ENCODE measurements around the gene PCDH12.

DNA sequence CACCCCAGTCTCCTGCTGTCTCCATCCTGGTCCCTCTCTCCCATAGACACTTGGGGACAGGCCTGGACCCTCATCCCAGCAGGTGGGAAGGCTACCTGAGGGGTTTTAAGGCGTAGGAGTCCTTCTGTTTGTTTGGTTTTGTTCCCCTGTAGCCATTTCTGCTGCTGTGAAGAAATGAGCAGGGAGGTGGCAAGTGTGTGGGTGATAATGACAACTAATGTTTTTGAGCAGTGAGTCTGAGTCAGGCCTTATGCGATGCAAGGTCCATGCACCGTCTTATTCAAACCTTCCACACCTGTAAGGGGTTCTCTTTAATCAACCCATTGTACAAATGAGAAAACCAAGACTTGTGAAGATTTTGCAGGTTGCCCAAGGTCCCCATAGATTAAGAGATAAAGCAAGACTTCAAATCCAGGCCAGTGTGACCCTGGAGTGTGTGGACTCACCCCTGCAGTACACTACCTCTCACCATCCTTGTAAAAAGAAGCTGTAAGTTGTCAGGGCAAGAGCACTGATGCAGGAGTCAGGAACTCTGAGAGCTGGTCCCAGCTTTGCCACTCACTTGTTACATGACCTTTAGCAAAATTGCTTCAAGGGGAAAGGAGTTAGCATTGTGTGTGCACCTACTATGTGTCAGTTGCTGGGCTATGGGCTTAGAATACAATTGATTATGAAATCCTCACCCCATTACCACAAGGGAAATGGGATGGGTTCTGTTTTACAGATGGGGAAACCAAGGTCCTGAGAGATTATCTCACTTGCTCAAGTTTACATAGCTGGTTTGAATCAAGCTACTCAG, 7.6 kb downstream of the PCDH12 start:
- TF ChIP-seq EZH2 (IDR thresholded peaks at IDR 0.05; ENCODE audit: borderline replicate concordance, low read length): no peak
- TF ChIP-seq, protein P1, sequence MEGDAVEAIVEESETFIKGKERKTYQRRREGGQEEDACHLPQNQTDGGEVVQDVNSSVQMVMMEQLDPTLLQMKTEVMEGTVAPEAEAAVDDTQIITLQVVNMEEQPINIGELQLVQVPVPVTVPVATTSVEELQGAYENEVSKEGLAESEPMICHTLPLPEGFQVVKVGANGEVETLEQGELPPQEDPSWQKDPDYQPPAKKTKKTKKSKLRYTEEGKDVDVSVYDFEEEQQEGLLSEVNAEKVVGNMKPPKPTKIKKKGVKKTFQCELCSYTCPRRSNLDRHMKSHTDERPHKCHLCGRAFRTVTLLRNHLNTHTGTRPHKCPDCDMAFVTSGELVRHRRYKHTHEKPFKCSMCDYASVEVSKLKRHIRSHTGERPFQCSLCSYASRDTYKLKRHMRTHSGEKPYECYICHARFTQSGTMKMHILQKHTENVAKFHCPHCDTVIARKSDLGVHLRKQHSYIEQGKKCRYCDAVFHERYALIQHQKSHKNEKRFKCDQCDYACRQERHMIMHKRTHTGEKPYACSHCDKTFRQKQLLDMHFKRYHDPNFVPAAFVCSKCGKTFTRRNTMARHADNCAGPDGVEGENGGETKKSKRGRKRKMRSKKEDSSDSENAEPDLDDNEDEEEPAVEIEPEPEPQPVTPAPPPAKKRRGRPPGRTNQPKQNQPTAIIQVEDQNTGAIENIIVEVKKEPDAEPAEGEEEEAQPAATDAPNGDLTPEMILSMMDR (conservative IDR thresholded peaks at IDR 0.05 in 1 of 2, IDR thresholded peaks at IDR 0.05 in 1 of 2; ENCODE audit: extremely low read depth in 1 of 2, insufficient read depth in 1 of 2, low read depth in 1 of 2, low read length in 2 of 2): no peak
